ENCODE measurements around the gene E2F8. TPM values are rescaled to one million over a fixed set of nuclear protein-coding genes. Genes with fewer than 3 reads are reported as not detected.

The E2F8 gene
- total RNA-seq, 1 donor from 2014 or later, result 0.27 TPM

- Mint-ChIP-seq H3K9me3 (ENCODE audit: unreplicated experiment) (no peaks in the 10 kb centered on the region), H3K27me3 (ENCODE audit: low read depth, unreplicated experiment) (peaks cover 6% of the 10 kb centered on the region)
Observed at GRCh38 chr11:19201737-19202605, 38.8 kb downstream of the E2F8 start, which contains the start of gene CSRP3. TSS of gene CSRP3 (minus strand) at chr11:19201983. CDS start at chr11:19192448, 9,535 bp downstream.

GRCh38 chr11:19200410-19201201, 40.1 kb downstream of the E2F8 start:
- no peaks in the 10 kb centered on the region for H3K36me3 ChIP-seq (ENCODE audit: insufficient read depth, low read length)
- no peaks in the 10 kb centered on the region for H4K20me1 ChIP-seq (ENCODE audit: insufficient read depth, low read length)
- peak overlapping the region; percentile 42 for H3K4me2 ChIP-seq (ENCODE audit: low read length)
- Mint-ChIP-seq H3K36me3 (ENCODE audit: low read depth, unreplicated experiment) (no peaks in the 10 kb centered on the region), H3K4me3 (ENCODE audit: unreplicated experiment) (no peak overlapping the region), H3K9me3 (ENCODE audit: unreplicated experiment) (no peaks in the 10 kb centered on the region), H3K27me3 (ENCODE audit: low read depth, unreplicated experiment) (peaks cover 6% of the 10 kb centered on the region), H3K4me1 (ENCODE audit: low read depth, unreplicated experiment) (peaks cover 27% of the 10 kb centered on the region), H3K27ac (ENCODE audit: unreplicated experiment) (no peak overlapping the region)
- no peaks in the 10 kb centered on the region for H3K27me3 ChIP-seq (ENCODE audit: insufficient read depth, low read length)
- TF ChIP-seq CTCF (IDR thresholded peaks at IDR 0.05; ENCODE audit: insufficient read depth, low read depth, low read length) (no peak), EZH2 (IDR thresholded peaks at IDR 0.05; ENCODE audit: insufficient read depth, low read length) (no peak)
- no peak overlapping the region for H3K27ac ChIP-seq (ENCODE audit: low read depth, low read length)
- no peaks in the 10 kb centered on the region for H3K79me2 ChIP-seq (ENCODE audit: insufficient read depth, low read length)
- H3K4me3 ChIP-seq (ENCODE audit: insufficient read depth, low read depth, low read length), result no peak overlapping the region
- H3K9ac ChIP-seq (ENCODE audit: low read length), result no peak overlapping the region
- no peak for FAIRE-seq
- no peaks in the 10 kb centered on the region for H3K9me3 ChIP-seq (ENCODE audit: insufficient read depth, low read depth, low read length)
- peaks cover 18% of the 10 kb centered on the region for H3K4me1 ChIP-seq (ENCODE audit: insufficient read depth, low read length)
- no peak overlapping the region for H2AFZ ChIP-seq (ENCODE audit: low read depth, low read length)
- peak; percentile 79 for DNase-seq (ENCODE audit: low read depth)

More at GRCh38 chr11:19201737-19202605, 38.8 kb downstream of the E2F8 start, which contains the start of gene CSRP3:
- H2AFZ ChIP-seq (ENCODE audit: low read depth, low read length), result no peak within 1 kb of the TSS
- Mint-ChIP-seq H3K4me3 (ENCODE audit: unreplicated experiment) (peak within 1 kb of the TSS; percentile 35), H3K36me3 (ENCODE audit: low read depth, unreplicated experiment) (no peaks in the 10 kb centered on the region), H3K4me1 (ENCODE audit: low read depth, unreplicated experiment) (peaks cover 27% of the 10 kb centered on the region), H3K27ac (ENCODE audit: unreplicated experiment) (no peak within 1 kb of the TSS)
- DNase-seq (ENCODE audit: low read depth) (peak; percentile 47), FAIRE-seq (no peak)
- H3K9ac ChIP-seq (ENCODE audit: low read length), result no peak within 1 kb of the TSS
- no peaks in the 10 kb centered on the region for H4K20me1 ChIP-seq (ENCODE audit: insufficient read depth, low read length)
- peaks cover 3% of the 10 kb centered on the region for H3K27me3 ChIP-seq (ENCODE audit: insufficient read depth, low read length)
- no peak within 1 kb of the TSS for H3K27ac ChIP-seq (ENCODE audit: low read depth, low read length)
- H3K79me2 ChIP-seq (ENCODE audit: insufficient read depth, low read length), result no peaks in the 10 kb centered on the region
- H3K4me2 ChIP-seq (ENCODE audit: low read length), result peak within 1 kb of the TSS; percentile 43
- no peaks in the 10 kb centered on the region for H3K9me3 ChIP-seq (ENCODE audit: insufficient read depth, low read depth, low read length)
- TF ChIP-seq CTCF (IDR thresholded peaks at IDR 0.05; ENCODE audit: insufficient read depth, low read depth, low read length) (no peak), EZH2 (IDR thresholded peaks at IDR 0.05; ENCODE audit: insufficient read depth, low read length) (no peak)
- no peak within 1 kb of the TSS for H3K4me3 ChIP-seq (ENCODE audit: insufficient read depth, low read depth, low read length)
- no peaks in the 10 kb centered on the region for H3K36me3 ChIP-seq (ENCODE audit: insufficient read depth, low read length)
- peaks cover 18% of the 10 kb centered on the region for H3K4me1 ChIP-seq (ENCODE audit: insufficient read depth, low read length)
